ENCODE data around the gene APOBEC3A.
"Not testable (repeated sequence)": the region's sequence is repeated elsewhere in the genome, so short reads cannot be mapped to it uniquely, and the experiment has no call there.

Gene APOBEC3A

DNA sequence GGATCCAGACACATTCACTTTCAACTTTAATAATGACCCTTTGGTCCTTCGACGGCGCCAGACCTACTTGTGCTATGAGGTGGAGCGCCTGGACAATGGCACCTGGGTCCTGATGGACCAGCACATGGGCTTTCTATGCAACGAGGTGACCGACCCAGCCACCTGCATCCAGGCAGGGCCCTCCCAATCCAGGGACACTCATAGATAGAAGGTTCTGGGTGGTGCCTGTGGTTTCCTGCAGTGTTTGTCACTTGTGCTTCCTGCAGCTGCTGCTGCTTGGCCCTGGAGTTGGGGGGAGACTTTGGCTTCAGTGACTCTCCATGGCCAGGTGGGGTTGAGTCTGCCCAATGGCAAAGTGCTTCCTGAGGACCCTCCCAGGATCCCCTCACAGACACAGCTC, 32.1 kb downstream of the APOBEC3A start:
- no peak overlapping the region for H3K4me3 ChIP-seq (ENCODE audit: low read depth, low read length)
- in situ Hi-C loops (cut with HindIII; ENCODE audit: low pct_ligation_motif_present, low sequenced_read_pairs): no loop called here
- no peaks in the 10 kb centered on the region for H3K27me3 ChIP-seq (replicated peaks)
- no peak for DNase-seq
- TF ChIP-seq, protein P1, sequence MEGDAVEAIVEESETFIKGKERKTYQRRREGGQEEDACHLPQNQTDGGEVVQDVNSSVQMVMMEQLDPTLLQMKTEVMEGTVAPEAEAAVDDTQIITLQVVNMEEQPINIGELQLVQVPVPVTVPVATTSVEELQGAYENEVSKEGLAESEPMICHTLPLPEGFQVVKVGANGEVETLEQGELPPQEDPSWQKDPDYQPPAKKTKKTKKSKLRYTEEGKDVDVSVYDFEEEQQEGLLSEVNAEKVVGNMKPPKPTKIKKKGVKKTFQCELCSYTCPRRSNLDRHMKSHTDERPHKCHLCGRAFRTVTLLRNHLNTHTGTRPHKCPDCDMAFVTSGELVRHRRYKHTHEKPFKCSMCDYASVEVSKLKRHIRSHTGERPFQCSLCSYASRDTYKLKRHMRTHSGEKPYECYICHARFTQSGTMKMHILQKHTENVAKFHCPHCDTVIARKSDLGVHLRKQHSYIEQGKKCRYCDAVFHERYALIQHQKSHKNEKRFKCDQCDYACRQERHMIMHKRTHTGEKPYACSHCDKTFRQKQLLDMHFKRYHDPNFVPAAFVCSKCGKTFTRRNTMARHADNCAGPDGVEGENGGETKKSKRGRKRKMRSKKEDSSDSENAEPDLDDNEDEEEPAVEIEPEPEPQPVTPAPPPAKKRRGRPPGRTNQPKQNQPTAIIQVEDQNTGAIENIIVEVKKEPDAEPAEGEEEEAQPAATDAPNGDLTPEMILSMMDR (IDR thresholded peaks at IDR 0.05; ENCODE audit: low read depth, low read length, missing control alignments): no peak
- H3K36me3 ChIP-seq (replicated peaks): no peaks in the 10 kb centered on the region
- no peak overlapping the region for H3K27ac ChIP-seq

DNA sequence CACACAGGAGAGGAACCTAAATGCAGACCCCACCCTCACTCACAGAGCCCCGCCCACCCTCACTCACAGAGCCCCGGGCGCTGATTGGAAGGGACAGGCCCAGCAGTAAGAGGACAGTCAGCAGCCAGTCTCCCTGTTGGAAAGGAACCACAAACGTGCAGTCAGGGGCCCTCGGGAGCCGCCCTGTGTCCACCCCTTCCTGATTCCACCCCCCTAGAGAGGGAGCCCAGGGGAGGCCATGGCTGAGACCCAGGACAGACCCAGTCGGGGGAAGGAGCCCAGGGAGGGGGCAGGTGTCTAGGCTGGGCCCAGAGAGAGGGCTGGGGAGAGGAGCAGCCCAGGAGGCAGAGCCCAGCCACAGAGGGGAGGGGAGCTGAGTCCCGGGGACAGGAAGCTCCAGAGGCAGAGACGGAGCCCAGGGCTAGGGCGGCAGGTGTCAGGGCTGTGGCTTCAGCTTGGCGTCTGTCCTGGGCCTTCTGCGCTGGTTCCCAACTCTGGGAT, 35.5 kb downstream of the APOBEC3A start:
- H3K27me3 ChIP-seq (replicated peaks); DNase-seq; H3K27ac ChIP-seq; H3K4me3 ChIP-seq (ENCODE audit: low read depth, low read length); H3K36me3 ChIP-seq (replicated peaks); in situ Hi-C loops (cut with HindIII; ENCODE audit: low pct_ligation_motif_present, low sequenced_read_pairs): not testable (repeated sequence)

DNA sequence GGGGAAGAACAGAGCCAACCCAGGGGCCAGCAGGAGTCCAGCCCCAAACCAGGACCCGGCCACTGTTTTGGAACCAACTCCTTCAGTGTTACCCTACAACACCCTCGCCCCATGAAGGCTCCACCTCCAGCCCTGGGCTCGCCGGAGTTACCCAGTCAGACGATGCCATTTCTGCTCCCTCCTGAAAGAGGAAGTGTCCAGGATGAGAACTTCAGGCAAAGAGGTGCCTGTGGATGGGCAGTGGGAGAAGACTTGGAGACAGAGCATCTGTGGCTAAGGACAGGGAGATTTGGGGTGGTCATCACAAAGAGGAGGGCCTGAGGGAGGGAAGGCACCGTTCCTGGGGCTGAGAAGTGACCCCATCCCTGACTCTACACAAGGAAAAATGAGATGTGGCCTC, 38.7 kb downstream of the APOBEC3A start:
- H3K4me3 ChIP-seq (ENCODE audit: low read depth, low read length): no peak overlapping the region
- TF ChIP-seq, protein P1 (IDR thresholded peaks at IDR 0.05; ENCODE audit: low read depth, low read length, missing control alignments): no peak
- H3K27ac ChIP-seq: no peak overlapping the region
- in situ Hi-C loops (cut with HindIII; ENCODE audit: low pct_ligation_motif_present, low sequenced_read_pairs): no loop called here
- H3K27me3 ChIP-seq (replicated peaks): peaks cover 3% of the 10 kb centered on the region
- no peaks in the 10 kb centered on the region for H3K36me3 ChIP-seq (replicated peaks)
- no peak for DNase-seq

DNA sequence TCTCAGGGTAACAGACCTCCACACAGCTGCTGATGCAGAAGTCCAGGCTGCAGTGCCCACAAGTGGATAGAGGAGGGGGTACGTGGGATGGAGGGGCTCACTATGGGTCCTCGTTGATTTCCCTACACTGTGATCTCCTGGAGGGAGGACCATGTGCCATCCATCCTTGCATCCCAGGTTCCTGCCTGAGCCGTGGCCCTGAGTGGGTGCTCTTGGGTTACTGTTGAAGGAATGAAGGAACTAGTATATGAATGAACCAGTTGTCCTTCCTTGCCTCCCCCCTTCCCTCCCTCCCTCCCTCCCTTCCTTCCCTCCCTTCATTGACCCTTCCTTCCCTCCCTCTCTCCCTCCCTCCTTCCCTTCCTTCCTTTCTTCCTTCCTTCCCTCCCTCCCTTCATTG, 40.1 kb downstream of the APOBEC3A start:
- H3K36me3 ChIP-seq (replicated peaks): no peaks in the 10 kb centered on the region
- peaks cover 3% of the 10 kb centered on the region for H3K27me3 ChIP-seq (replicated peaks)
- H3K27ac ChIP-seq: no peak overlapping the region
- in situ Hi-C loops (cut with HindIII; ENCODE audit: low pct_ligation_motif_present, low sequenced_read_pairs): no loop called here
- no peak for DNase-seq
- TF ChIP-seq, protein P1 (IDR thresholded peaks at IDR 0.05; ENCODE audit: low read depth, low read length, missing control alignments): no peak
- H3K4me3 ChIP-seq (ENCODE audit: low read depth, low read length): no peak overlapping the region

DNA sequence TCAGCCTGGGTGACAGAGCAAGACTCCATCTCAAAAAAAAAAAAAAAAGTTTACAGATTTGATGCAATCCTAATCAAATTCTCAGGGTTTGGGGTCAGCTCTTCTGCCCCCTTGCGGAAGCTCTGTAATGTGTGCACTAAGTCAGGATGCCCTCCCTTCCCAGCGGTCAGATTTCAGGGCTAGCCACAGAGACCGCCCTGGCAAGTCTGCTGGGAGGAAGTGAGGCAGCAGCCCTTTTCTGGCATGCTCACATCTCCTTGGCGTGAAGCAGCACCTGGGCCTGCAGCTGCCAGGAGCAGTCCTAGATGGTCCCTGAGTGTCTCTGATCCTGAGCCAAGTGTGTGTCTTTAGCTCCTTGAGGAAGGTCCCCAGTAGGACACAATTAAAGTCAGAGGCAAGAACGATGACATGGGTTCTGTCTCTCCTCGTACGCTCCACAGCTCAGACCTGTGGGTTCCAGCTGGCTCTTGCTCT, 45.8 kb downstream of the APOBEC3A start:
- in situ Hi-C loops (cut with HindIII; ENCODE audit: low pct_ligation_motif_present, low sequenced_read_pairs): no loop called here
- TF ChIP-seq, protein P1 (IDR thresholded peaks at IDR 0.05; ENCODE audit: low read depth, low read length, missing control alignments): peak; percentile 88
- no peak overlapping the region for H3K27ac ChIP-seq
- no peak overlapping the region for H3K4me3 ChIP-seq (ENCODE audit: low read depth, low read length)
- peak; percentile 73 for DNase-seq
- no peaks in the 10 kb centered on the region for H3K36me3 ChIP-seq (replicated peaks)
- no peaks in the 10 kb centered on the region for H3K27me3 ChIP-seq (replicated peaks)

DNA sequence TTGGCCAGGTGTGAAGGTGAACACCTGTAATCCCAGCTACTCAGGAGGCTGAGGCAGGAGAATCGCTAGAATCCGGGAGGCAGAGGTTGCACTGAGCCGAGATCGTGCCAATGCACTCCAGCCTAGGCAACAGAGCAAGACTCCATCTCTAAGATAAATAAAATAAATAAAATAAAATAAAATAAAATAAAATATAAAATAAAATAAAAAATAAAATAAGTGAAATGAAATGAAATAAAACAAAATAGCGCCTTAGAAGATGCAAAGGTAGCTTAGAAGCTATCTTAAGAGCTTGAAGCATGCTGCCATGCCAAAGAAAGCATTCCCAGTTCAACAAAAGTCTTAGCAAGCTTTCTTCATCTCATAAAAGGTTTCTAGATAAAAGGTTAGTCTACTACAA, 49.8 kb downstream of the APOBEC3A start:
- H3K27ac ChIP-seq: no peak overlapping the region
- no peak overlapping the region for H3K4me3 ChIP-seq (ENCODE audit: low read depth, low read length)
- in situ Hi-C loops (cut with HindIII; ENCODE audit: low pct_ligation_motif_present, low sequenced_read_pairs): no loop called here
- TF ChIP-seq, protein P1 (IDR thresholded peaks at IDR 0.05; ENCODE audit: low read depth, low read length, missing control alignments): no peak
- no peaks in the 10 kb centered on the region for H3K36me3 ChIP-seq (replicated peaks)
- DNase-seq: no peak
- no peaks in the 10 kb centered on the region for H3K27me3 ChIP-seq (replicated peaks)

DNA sequence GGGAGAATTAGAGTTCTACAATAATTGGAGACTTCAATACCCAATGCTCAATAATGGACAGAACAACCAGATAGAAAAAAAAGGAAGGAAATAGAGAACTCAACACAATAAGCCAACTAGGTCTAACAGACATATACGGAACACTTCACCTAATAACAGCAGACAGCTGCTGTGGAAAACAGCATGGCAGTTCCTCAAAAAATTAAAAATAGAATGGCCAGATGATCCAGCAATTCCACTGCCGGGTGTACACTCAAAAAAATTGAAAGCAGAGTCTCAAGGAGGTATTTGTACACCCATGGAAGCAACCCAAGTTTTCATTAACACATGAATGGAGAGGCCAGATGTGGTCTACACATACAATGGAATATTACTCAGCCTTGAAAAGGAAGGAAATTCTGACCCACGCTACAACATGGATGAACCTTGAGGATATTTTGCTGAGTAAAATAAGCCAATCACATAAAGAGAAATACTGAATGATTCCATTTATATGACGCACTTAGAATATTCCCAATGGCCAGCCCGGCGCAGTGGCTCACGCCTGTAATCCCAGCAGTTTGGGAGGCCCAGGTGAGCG, 51.0 kb downstream of the APOBEC3A start:
- H3K36me3 ChIP-seq (replicated peaks); in situ Hi-C loops (cut with HindIII; ENCODE audit: low pct_ligation_motif_present, low sequenced_read_pairs); H3K4me3 ChIP-seq (ENCODE audit: low read depth, low read length); H3K27ac ChIP-seq; DNase-seq; H3K27me3 ChIP-seq (replicated peaks): not testable (repeated sequence)
